Measurements from ENCODE around the gene CXADR.
A peak's percentile ranks its signal among the peaks of the same experiment; 100 is the strongest.

Gene CXADR

DNA sequence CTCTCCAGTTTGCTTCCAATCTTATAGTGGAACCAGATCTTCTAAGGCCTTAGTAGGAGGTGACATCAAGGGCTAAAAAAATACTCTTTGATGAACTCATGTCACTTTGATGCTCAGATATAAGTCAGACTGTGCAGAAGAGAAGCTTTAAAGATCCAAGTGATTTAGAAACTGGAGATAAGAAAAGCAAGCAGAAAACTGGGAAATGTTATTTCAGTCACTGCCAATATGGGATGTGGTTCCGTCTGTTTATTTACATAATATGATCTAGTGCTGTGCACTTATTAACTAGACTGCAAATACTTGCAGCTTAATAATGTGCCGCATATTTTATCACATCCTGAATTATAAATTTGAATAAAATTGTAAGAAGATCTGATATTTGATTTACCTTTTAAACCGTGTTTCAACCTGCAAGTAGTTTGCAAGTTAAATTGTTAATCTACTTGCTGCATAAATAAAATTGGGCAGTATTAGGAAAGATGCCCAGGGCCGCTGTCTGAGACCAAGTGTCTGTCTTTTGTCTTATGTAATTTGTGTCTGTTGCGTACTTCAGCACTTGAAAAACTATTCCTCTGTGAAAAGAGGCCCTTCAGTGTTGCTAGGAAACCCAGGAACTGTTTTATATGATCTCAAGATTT, 29.6 kb downstream of the CXADR start:
- peak; percentile 53 for DNase-seq (ENCODE audit: low spot score)

DNA sequence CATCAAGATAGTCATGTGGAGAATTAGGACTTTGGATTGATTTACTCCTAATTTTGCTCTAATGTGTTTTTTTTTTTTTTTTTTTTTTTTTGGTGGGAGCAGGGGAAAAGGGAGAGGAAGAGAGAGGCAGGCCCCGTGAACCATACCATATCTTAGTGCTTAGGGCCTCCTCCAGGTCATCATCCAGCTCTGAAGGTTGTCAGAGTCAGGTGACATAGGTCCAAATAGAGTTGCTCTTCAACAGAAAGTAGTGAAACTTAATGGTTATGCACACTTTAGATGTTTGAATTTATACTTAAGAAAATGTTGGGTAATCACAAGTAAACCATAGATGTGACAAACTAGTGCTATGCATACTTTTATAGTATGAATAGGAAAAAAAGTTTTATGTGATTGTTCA, 32.2 kb downstream of the CXADR start:
- no peak for DNase-seq (ENCODE audit: low spot score)

DNA sequence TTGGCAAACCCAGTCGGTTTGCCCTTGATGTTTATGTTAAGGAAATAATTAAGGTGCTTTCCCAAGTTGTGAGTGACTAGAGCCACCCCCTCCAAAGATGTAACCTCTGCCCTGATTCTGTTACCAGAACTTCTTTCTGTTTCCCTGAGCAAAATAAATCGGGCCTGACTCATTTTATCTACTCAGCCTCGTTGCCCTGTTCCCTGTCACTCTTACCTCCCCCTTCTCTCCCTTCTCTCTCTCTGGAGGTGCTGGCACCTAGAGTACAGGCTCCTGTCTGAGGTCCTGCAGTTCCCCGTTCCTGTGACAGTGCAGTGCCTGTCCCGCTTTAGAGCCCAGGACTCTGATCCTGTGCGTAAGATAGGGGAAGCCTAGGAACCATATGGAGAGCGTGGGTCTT, 35.4 kb downstream of the CXADR start:
- no peak for DNase-seq (ENCODE audit: low spot score)

DNA sequence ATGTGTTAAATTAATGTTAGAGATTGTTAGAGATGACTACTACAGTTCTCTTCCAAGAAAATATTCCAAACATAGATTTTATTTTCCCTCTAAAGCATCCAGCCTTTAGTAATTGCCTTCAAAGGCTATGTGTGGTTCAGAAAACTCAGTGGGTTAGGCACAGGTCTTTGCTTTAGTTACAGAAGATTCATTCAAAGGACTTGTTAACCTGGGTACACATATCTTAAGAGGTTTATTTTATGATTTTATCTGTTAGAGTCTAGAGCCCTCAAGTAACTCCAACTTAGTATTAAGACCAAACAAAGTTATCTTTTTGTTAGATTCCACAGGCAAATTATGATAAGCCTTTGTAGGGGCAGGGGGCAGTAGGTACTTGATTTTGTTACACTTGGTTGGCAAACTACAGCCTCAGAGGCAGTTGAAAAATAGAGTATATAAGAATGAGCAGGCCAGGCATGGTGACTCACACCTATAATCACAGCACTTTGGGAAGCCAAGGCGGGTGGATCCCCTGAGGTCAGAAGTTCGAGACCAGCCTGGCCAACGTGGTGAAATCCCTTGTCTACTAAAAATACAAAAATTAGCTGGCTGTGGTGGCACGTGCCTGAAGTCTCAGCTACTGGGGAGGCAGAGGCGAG, 37.9 kb downstream of the CXADR start:
- DNase-seq (ENCODE audit: low spot score): no peak

GRCh38 chr21:17552410-17552809, 39.6 kb downstream of the CXADR start:
- DNase-seq (ENCODE audit: low spot score): no peak

GRCh38 chr21:17554120-17554519, 41.3 kb downstream of the CXADR start:
- no peak for DNase-seq (ENCODE audit: low spot score)

DNA sequence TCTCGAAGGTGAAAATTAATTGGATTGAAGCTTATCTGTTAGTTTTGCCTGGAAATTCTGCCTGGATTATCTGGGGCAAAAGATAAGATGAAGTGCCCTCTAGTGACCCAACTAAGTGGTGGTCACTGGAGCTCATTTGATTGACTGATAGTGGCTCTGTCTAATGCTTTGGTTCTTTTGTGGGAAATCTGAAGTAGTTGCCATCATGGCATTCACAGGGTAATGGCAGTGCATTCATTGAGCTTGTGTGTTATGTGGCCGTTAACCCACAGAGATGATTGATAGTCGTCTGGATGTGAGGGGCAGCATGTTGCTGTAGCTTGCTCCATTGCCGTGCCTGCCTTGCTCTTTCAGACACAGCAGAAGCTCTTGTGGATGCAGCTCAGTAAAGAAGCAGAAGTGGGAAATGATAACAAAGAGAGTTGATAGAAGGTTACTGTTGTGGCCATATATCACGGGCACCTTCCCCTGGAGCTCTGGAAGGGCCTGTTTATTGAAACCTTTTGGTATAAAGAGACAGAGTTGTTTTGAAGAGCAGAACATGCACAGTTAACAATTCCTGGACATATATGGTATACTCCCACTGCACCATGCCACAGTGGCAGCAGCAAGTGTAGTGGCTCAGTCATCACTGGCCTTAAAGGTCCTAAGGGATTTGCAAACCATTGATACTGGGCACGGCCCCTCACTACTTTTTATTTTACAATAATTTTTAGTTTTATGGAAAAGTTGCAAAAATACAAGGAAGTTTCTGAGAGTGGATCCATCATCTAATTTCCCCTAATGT, 42.0 kb downstream of the CXADR start:
- DNase-seq (ENCODE audit: low spot score): peak; percentile 91

- DNase-seq (ENCODE audit: low spot score): no peak
Observed at GRCh38 chr21:17560377-17561025, 47.7 kb downstream of the CXADR start.

DNA sequence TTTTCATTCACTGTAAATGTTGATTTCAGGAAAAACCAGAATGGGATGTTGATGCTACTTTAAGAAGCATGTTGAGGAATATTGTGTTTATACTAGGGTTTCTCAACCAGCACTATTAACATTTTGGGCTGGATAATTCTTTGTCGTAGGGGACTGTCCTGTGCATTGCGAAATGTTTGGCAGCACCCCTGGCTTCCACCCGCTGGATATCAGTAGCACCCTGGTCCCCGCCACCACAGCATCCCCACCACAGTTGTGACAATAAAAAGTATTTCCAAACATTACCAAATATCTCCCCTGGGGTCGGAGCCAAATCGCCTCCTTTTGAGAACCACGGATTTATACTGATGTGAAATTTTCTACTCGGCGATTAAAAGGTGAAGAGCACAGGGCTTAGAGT, 57.9 kb downstream of the CXADR start:
- DNase-seq (ENCODE audit: low spot score): no peak

DNA sequence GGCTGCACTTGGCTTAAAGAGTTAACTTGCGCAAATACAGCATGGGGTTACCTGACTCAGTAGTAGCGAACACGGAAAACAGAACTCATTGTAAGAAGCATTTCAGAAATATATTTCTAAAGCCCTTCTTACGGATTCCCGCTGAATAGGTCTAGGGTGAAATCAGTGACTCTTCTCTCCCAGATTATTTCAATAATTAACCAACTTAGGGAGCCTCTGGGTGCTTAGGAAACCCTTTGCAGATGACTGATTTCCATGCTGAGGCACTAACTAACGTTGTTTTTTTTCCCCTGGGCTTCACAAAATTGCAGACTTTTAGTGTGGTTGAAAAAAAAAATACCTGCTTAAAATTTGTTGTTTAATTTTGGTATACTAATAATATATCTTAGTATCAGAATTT, 59.6 kb downstream of the CXADR start:
- DNase-seq (ENCODE audit: low spot score): no peak

DNA sequence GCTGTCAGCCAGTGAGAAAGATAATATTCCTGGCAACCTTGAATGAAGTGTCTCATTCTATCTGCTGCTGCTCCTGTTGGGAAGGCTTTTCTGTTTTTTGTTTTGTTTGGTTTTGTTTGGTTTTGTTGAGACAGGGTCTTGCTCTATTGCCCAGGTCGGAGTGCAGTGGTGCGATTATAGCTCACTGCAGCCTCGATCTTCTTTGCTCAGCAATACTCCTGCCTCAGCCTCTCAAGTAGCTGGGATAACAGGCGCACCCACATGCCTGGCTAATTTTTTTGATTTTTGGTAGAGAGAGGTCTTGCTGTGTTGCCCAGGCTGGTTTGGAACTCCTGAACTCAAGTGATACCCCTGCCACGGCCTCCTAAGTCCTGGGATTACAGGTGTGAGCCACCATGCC, 62.2 kb downstream of the CXADR start:
- no peak for DNase-seq (ENCODE audit: low spot score)

- DNase-seq (ENCODE audit: low spot score): no peak
Observed at GRCh38 chr21:17576080-17576835, 63.4 kb downstream of the CXADR start.

DNA sequence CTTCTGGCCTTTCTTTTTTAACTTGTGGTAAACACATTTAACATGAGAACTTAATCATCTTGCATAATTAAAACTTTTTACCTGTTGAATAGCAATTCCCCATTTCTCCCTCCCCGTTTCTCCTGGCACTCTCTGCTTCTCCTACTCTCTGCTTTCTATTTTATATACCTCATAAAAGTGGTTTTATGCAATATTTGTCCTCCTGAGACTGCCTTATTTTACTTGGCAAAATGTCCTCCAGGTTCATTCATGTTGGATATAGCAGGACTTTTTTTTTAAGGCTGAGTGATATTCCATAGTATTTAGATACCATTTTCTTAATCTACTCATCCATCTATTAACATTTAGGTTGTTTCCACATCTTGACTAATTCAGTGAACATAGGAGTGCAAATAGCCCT, 64.9 kb downstream of the CXADR start:
- DNase-seq (ENCODE audit: low spot score): no peak

DNA sequence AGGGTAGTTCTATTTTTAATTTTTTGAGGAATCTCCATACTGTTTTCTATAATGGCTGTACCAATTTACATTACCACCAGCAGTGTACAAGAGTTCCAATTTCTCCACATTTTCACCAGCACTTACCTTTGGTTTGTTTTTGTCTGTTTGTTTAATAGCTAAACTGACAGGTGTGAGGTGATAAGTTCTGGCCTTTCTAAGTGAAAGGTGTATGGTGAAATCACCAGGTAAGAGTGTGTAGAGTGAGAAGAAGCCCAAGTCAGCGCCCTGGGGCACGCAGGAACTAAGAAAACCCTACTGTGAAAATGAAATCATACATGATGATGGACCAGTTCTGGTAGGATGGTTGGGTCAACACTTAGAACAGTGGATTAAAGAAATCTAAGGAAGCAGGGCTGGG, 65.3 kb downstream of the CXADR start:
- DNase-seq (ENCODE audit: low spot score): no peak

DNA sequence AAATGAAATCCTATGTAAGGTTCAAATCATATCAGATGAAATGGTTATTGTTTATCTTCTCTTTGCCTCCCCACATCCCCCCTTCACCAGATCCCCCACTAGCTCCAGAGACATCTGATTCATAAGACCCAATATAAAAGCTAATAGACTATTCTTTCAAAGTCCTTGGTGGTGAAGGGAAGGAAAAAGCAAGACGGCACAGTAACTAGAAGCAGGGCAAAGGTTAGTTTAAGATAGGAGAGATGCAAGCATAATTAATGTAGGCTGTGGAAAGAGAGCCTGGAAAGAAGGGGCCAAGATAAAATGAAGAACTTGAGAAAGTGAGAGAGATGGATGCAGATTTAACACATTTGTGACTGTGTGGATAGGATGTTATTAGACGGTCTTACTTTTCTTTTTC, 66.0 kb downstream of the CXADR start:
- DNase-seq (ENCODE audit: low spot score): no peak

DNA sequence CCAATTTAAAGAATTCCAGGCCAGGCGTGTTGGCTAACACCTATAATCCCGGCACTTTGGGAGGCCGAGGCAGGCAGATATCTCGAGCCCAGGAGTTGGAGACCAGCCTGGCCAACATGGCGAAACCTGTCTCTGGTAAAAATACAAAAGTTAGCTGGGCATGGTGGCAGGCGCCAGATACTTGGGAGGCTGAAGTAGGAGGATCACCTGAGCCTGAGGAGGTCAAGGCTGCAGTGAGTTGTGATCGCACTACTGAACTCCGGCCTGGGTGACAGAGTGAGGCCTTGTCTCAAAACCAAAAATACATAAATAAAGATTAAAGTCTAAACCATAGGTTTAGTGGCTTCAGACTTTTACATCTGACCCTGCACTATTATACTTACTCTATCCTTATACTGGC, 67.5 kb downstream of the CXADR start:
- no peak for DNase-seq (ENCODE audit: low spot score)

GRCh38 chr21:17583898-17584297, 71.1 kb downstream of the CXADR start:
- DNase-seq (ENCODE audit: low spot score): no peak

DNA sequence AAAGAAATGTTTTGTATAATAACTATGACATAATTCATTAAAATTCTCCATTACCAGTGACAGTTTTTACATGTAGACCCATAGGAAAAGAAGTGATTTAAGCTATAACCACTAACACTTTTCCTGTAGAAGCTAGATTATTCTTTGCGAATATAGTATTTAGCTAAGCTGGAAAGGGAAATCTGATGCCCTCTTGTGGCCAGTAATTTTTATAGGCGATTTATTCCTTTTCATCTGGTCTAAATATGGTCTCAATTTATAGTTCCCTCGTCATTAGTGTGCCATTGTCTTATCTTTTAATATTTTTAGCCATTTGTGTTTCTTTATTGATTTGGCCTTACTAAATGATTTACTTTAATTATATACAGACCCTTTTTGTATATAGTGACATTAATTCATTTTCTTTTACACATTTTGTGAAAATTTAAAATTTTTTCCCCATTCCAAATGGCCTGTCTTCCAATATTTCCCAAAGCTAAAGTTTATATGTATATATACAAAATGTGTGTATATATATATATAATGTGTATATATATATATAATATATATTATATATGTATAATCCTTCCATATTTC, 73.1 kb downstream of the CXADR start:
- DNase-seq (ENCODE audit: low spot score): peak; percentile 85

GRCh38 chr21:17590430-17590829, 77.6 kb downstream of the CXADR start:
- no peak for DNase-seq (ENCODE audit: low spot score)

DNA sequence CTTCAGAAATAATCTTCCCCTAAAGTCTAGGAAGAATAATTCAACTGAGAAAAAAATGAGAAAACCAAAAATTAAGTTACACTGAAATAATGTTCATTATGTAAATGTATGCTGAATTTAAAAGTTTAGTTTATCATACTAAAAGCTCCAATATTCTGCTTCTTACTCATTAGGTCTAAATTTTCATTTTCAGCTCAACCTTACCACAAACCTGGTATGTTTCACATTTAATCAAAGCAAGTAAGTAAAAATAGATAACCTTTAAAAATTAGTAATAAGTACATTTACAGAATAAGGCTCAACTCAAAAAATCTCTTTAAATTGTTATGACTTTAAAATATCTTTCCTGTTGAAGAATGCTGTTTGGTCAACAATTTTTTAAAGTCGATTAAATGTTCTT, 84.8 kb downstream of the CXADR start:
- no peak for DNase-seq (ENCODE audit: low spot score)

DNA sequence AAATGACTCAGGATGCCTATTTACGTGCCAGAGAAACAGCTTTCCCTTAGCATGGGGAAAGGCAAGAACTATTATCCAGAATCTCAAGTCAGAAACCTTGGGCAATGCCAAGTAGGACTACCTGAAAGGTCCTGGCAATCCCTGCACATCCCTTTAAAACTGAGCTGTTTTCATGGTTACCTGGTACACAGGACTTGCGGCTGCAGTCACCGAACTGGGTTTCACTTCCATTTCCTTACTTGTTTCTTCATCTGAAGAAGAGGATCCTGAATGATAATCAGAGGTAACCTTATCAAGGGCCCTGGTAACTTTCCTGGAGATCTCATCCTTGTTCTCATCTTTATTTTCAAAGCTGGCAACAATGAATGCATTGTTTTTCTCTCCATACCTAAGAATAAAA, 85.6 kb downstream of the CXADR start:
- DNase-seq (ENCODE audit: low spot score): no peak

DNA sequence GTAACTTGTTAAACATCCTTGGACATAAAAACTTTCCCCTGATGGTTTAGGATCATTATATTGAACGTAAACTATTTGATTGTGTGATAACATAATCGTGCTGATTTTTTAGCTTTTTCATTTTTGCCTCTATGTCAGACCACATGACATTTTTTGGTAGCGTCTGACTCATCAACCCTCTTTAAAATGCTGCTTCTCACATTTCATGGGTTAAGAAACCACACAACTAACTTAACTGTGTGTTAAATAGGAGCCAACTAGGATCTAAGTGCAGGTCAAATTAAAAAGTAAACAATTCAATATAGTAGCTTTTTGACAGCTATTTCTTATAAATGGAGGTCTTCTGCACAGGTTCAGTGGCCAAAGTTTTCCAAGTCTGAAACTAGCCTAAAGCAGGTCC, 90.0 kb downstream of the CXADR start:
- DNase-seq (ENCODE audit: low spot score): no peak

All from pons (tissue), 1 donor.